ENCODE results near the gene STK25. TPM values are rescaled to one million over a fixed set of nuclear protein-coding genes. Genes with fewer than 3 reads are reported as not detected.

The STK25 gene
- total RNA-seq, 1 donor from 2014 or later = 256 TPM

GRCh38 chr2:241539616-241540374, 31.4 kb upstream of the STK25 start:
- TF ChIP-seq CTCF (conservative IDR thresholded peaks at IDR 0.05; ENCODE audit: low read depth, low read length) = no peak
- no peak overlapping the region for H3K4me3 ChIP-seq (ENCODE audit: low read depth, low read length)
- DNase-seq (ENCODE audit: low read depth) = no peak

DNA sequence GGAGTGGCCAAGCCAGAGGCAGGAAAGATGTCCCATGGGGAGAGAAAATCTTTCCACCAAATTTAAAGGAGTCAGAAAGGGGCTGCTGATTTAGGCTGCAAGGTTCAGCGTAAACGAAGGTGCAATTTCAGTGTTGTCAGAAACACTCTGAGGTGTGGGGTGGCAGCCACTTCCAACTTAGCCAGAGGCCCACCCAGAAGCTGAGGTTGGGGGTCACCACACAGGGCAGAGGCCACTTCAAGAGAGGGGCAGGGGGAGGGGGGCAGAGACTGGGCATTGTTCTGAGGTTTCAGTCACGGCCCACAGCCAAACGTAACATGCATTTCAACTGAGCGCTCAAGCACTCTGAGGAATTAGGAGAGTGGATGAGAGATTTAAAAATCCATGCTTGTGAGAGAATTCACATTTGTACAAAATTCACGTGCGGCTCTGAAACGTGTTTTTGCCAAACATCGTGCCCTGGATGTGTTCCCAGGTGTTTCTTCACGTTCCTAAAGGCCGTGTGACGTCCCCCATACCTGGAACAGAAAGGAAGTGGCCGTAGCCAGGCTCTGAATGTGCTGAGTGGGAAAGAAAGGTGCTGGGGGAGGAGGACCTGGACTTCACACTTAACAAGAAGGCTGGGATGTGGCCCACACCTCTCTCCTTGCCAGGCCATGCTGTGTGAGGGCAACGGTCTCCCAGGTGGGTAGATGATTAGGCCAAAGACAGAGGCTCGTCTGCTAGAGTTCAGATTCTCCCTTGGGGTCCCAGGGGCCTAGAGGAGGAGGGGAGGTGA, 30.6 kb upstream of the STK25 start:
- no peak overlapping the region for H3K4me3 ChIP-seq (ENCODE audit: low read depth, low read length)
- no peak for DNase-seq (ENCODE audit: low read depth)
- TF ChIP-seq CTCF (conservative IDR thresholded peaks at IDR 0.05; ENCODE audit: low read depth, low read length) = no peak

- no peak overlapping the region for H3K4me3 ChIP-seq (ENCODE audit: low read depth, low read length)
- DNase-seq (ENCODE audit: low read depth) = no peak
- no peak for TF ChIP-seq CTCF (conservative IDR thresholded peaks at IDR 0.05; ENCODE audit: low read depth, low read length)
These were observed 27.7 kb upstream of the STK25 start for GRCh38 chr2:241535871-241536655.

DNA sequence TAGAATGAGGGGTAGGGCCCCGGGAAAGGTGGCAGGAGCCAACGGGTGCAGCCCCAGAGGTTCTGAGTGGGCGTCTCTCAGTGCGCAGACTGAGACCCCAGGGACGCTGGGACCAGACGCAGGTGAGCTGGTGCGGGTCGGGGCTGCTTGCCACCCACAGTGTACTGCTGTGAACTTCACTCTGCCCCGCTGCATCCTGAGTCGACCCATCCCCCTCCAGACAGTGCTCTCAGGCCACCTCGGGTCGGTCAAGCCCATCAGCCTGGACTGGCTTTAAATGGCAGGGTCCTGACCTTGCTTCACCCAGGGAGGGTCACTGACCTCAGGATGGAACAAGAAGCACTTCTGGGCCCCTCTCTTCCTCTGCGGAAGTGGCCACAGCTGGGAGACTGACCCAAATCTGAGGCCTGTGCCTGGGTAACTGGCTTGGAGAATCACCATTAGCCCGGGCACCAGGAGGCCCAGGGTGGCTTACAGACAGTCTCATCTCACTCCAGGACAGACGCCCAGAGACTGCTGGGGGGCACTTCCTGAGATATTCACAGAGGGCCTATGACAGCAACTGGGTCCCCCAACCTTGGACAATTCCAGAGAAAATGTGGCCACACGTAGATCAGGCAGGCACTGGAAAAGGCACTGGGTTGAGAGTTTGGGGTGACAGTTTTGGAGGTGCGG, 26.5 kb upstream of the STK25 start:
- DNase-seq (ENCODE audit: low read depth) = no peak
- no peak overlapping the region for H3K4me3 ChIP-seq (ENCODE audit: low read depth, low read length)
- no peak for TF ChIP-seq CTCF (conservative IDR thresholded peaks at IDR 0.05; ENCODE audit: low read depth, low read length)

- no peak overlapping the region for H3K4me3 ChIP-seq (ENCODE audit: low read depth, low read length)
- DNase-seq (ENCODE audit: low read depth) = no peak
- TF ChIP-seq CTCF (conservative IDR thresholded peaks at IDR 0.05; ENCODE audit: low read depth, low read length) = no peak
These were observed 25.9 kb upstream of the STK25 start for GRCh38 chr2:241534293-241534692.

- TF ChIP-seq CTCF (conservative IDR thresholded peaks at IDR 0.05; ENCODE audit: low read depth, low read length) = no peak
These were observed 24.6 kb upstream of the STK25 start for GRCh38 chr2:241532733-241533601.

More at GRCh38 chr2:241532733-241533601, 24.6 kb upstream of the STK25 start:
- no peak for DNase-seq (ENCODE audit: low read depth)
- H3K4me3 ChIP-seq (ENCODE audit: low read depth, low read length) = no peak overlapping the region
